HepG2 (cell line): Measurements from ENCODE around the gene RNFT2. TPM values are rescaled to one million over a fixed set of nuclear protein-coding genes. Genes with fewer than 3 reads are reported as not detected.

Experiments
- ATAC-seq: fragments of 200-7000 bp; cut with Tn5 transposase; 3 replicates; pipeline ENCODE4 v1.9.1; 2020; ENCODE audit warnings: mild to moderate bottlenecking, moderate library complexity
- BruUV-seq: library from RNA; stranded (reverse); fragments of 400-500 nt; replicated peaks from 2 replicates; lab custom pipeline; 2021; lab: Mats Ljungman, UMichigan
- CTCF ChIA-PET: fragments of 300-600 bp; formaldehyde crosslinking; extraction: SDS; loops from one replicate; lab custom pipeline; 2021; ENCODE audit warnings: low total read pairs, inconsistent platforms, low intra/inter-chr PET ratio; lab: Yijun Ruan, JAX
- POLR2A ChIA-PET: fragments of 350-600 bp; sonication (Branson Sonifier 250); formaldehyde crosslinking; loops from one replicate; lab custom pipeline; 2020; ENCODE audit warnings: antibody characterized with exemption, inconsistent platforms; lab: Yijun Ruan, JAX
- DNase-seq: peaks from one replicate; pipeline ENCODE4 v3.0.0-alpha.2; 2015; ENCODE audit warnings: low spot score
- FAIRE-seq: peaks from 3 replicates; lab custom pipeline; 2011; peaks lifted over from hg19 to GRCh38; lab: Jason Lieb, UNC
- H2AFZ ChIP-seq: one replicate; pipeline ENCODE4 v1.6.1; 2011; ENCODE audit warnings: low read length, inconsistent platforms
- H3K27ac ChIP-seq: fragments of 300-600 bp; 3 replicates; pipeline ENCODE4 v1.8.0; 2011; ENCODE audit warnings: mixed run types, mild to moderate bottlenecking, mixed read lengths, low read length, inconsistent platforms; ENCODE audit not compliant: insufficient read depth; ENCODE audit errors: extremely low read length
- H3K27me3 ChIP-seq, 2 experiments: fragments of 200-600 bp in 1 of 2; 2 replicates in 1 of 2; 3 replicates in 1 of 2; pipeline versions ENCODE4 v1.6.0 to v1.8.0; 2011; ENCODE audit warnings: low read length in 2 of 2, mild to moderate bottlenecking in 2 of 2, moderate library complexity in 2 of 2, inconsistent platforms in 1 of 2; ENCODE audit not compliant: insufficient read depth in 2 of 2, control insufficient read depth in 1 of 2
- H3K36me3 ChIP-seq, 2 experiments: fragments of 200-600 bp in 1 of 2; replicated peaks in 1 of 2; 2 replicates in 1 of 2; 3 replicates in 1 of 2; pipeline versions ENCODE4 v1.5.1 to v1.8.0; 2011; ENCODE audit warnings: low read length in 2 of 2, inconsistent platforms in 1 of 2; ENCODE audit not compliant: insufficient read depth in 2 of 2, control insufficient read depth in 1 of 2
- H3K4me1 ChIP-seq: 2 replicates; pipeline ENCODE4 v1.5.1; 2012; ENCODE audit warnings: low read length, inconsistent platforms; ENCODE audit not compliant: insufficient read depth
- H3K4me2 ChIP-seq: 2 replicates; pipeline ENCODE4 v1.6.0; 2011; ENCODE audit warnings: low read depth, low read length, inconsistent platforms
- H3K4me3 ChIP-seq, 3 experiments: fragments of 200-600 bp in 1 of 3; sonication (generic), shearing (Covaris generic) in 1 of 3; replicated peaks in 1 of 3; 2 replicates each; pipeline ENCODE4 v1.5.1; 2011 to 2016; ENCODE audit warnings: low read length in 3 of 3, inconsistent platforms in 2 of 3, low read depth in 2 of 3, mild to moderate bottlenecking in 2 of 3, control low read depth in 1 of 3, mixed read lengths in 1 of 3; ENCODE audit not compliant: insufficient read depth in 1 of 3
- H3K79me2 ChIP-seq: one replicate; pipeline ENCODE4 v1.6.1; 2011; ENCODE audit warnings: low read length, inconsistent platforms; ENCODE audit not compliant: insufficient read depth
- H3K9ac ChIP-seq: 2 replicates; pipeline ENCODE4 v1.6.0; 2011; ENCODE audit warnings: mild to moderate bottlenecking, low read depth, low read length, inconsistent platforms; ENCODE audit not compliant: insufficient read depth
- H3K9me3 ChIP-seq: 2 replicates; pipeline ENCODE4 v1.5.1; 2012; ENCODE audit warnings: mild to moderate bottlenecking, low read length
- H4K20me1 ChIP-seq: 2 replicates; pipeline ENCODE4 v1.6.0; 2011; ENCODE audit warnings: inconsistent platforms, mild to moderate bottlenecking, low read length, moderate library complexity; ENCODE audit not compliant: insufficient read depth
- HNRNPUL1 ChIP-seq: fragments of 200-400 bp; formaldehyde crosslinking; IDR thresholded peaks from 2 replicates; pipeline ENCODE4 v1.6.1; 2017; ENCODE audit warnings: low read depth, mild to moderate bottlenecking, low read length, moderate library complexity
- MAZ ChIP-seq, 2 experiments: sonication (generic) in 1 of 2; formaldehyde crosslinking in 1 of 2; IDR thresholded peaks; 2 replicates each; pipeline versions ENCODE4 v1.5.0 to v1.6.1; 2012 to 2020; ENCODE audit warnings: low read depth in 2 of 2, mild to moderate bottlenecking in 2 of 2, borderline replicate concordance in 1 of 2, improper control_type of control experiment in 1 of 2, low read length in 1 of 2, missing genetic modification reagents in 1 of 2, moderate library complexity in 1 of 2
- TCF7 ChIP-seq: sonication (generic); IDR thresholded peaks from 2 replicates; pipeline ENCODE4 v1.6.1; 2016; ENCODE audit warnings: antibody characterized with exemption, low read depth
- ZNF337 ChIP-seq: sonication (generic); formaldehyde crosslinking; IDR thresholded peaks from 2 replicates; pipeline ENCODE4 v1.5.1; 2020; ENCODE audit warnings: missing genetic modification reagents, low read depth, mild to moderate bottlenecking, borderline replicate concordance
- WGBS: methylation state at CpG from one replicate; pipeline ENCODE4 v1.1.6; 2017; ENCODE audit warnings: low lambda C conversion rate; 5-methylcytosine and 5-hydroxymethylcytosine counted together
- in situ Hi-C: cut with HindIII; loops from 2 replicates; pipeline ENCODE4 v1.10.0; 2017; ENCODE audit warnings: low pct_unique_long_range_greater_than_20kb; ENCODE audit not compliant: extremely low pct_ligation_motif_present
- intact Hi-C: fragments of 100-400 bp; cut with micrococcal nuclease; formaldehyde crosslinking; loops from one replicate; pipeline ENCODE4 v1.10.0; 2022; ENCODE audit not compliant: unreplicated experiment
- polyA plus RNA-seq, 8 experiments: library from polyadenylated mRNA; depleted of rRNA in 3 of 8; stranded (reverse) in 7 of 8; unstranded in 1 of 8; fragments of >200 nt; fragmentation: Illumina TruSeq in 4 of 8; extraction: Trizol in 4 of 8; gene quantifications; 2 replicates each; pipeline versions ENCODE4 v1.2.1 to v1.2.3, GENCODE V29; 2011 to 2016; ENCODE audit warnings: low read depth in 4 of 8, missing spikeins in 1 of 8, mixed read lengths in 1 of 8; ENCODE audit not compliant: insufficient read depth in 1 of 8
- total RNA-seq, 5 experiments: library from RNA; depleted of rRNA; stranded (reverse); fragments of >200 nt; fragmentation: Illumina TruSeq; extraction: Trizol; gene quantifications; 2 replicates each; pipeline ENCODE4 v1.2.3, GENCODE V29; 2016; ENCODE audit warnings: low read depth in 1 of 5
- TF ChIP-seq, protein P1 (sequence below): sonication (generic); formaldehyde crosslinking; IDR thresholded peaks from 2 replicates; pipeline ENCODE4 v1.4.0; 2020; ENCODE audit warnings: missing genetic modification reagents

Gene RNFT2
- total and polyA plus RNA-seq, 2 of the 13 experiments (the other 11 are each of a cell fraction or from before 2014, with no cell fraction given) = 3.3 to 8.3 TPM

DNA sequence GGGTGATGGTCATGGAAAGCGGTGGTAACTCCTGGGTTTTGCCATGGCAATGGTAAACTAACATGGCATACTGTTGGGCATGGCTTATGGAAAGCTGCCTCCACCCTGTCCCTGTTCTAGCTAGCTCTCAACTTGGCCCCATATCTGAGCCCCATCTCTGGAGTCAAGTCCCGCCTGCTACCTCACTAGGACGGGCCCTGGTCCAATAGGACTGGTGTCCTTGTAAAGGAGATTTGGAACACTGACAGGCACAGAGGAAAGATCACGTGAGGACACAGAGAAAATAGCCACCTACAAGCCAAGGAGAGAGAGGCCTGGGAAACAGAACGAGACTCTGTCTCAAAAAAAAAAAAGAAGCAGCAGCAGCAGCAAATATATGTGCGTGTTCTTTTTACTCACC is 59.8 kb downstream of the RNFT2 start (continued):
- TF ChIP-seq, protein P1, sequence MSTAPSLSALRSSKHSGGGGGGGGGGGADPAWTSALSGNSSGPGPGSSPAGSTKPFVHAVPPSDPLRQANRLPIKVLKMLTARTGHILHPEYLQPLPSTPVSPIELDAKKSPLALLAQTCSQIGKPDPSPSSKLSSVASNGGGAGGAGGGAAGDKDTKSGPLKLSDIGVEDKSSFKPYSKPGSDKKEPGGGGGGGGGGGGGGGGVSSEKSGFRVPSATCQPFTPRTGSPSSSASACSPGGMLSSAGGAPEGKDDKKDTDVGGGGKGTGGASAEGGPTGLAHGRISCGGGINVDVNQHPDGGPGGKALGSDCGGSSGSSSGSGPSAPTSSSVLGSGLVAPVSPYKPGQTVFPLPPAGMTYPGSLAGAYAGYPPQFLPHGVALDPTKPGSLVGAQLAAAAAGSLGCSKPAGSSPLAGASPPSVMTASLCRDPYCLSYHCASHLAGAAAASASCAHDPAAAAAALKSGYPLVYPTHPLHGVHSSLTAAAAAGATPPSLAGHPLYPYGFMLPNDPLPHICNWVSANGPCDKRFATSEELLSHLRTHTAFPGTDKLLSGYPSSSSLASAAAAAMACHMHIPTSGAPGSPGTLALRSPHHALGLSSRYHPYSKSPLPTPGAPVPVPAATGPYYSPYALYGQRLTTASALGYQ (CRISPR knock-in tag) = no peak
- TF ChIP-seq HNRNPUL1 (no peak), MAZ (IDR thresholded peaks at IDR 0.05; ENCODE audit: borderline replicate concordance, low read depth, low read length) (no peak), MAZ (CRISPR knock-in tag; IDR thresholded peaks at IDR 0.05; ENCODE audit: low read depth) (no peak)

DNA sequence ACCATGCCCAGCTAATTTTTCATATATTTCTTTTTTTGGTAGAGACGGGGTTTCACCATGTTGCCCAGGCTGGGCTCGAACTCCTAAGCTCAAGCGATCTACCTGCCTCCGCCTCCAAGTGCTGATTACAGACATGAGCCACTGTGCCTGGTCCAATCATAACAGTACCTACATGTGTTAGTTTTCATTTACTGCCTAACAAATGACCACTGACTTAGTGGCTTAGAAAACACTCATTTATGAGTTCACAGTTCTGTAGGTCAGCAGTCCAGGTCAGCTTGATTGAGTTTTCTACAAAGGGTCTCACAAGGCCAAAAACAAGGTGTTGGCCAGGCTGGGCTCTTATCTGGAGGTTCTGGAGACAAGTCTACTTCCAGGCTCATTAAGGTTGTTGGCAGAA is 60.6 kb downstream of the RNFT2 start:
- H3K79me2 ChIP-seq = no peaks in the 10 kb centered on the region
- no peaks in the 10 kb centered on the region for H3K4me1 ChIP-seq
- no TSS peak for BruUV-seq
- H3K27ac ChIP-seq = no peak overlapping the region
- ChIA-PET POLR2A (no interaction called here), CTCF (no interaction called here)
- peaks cover 2 to 3% of the 10 kb centered on the region in 2 experiments; a peak in 1 of 5 replicates for H3K36me3 ChIP-seq
- ATAC-seq = no peak
- no peaks in the 10 kb centered on the region for H4K20me1 ChIP-seq
- H3K9ac ChIP-seq = no peak overlapping the region
- no peak overlapping the region for H3K4me3 ChIP-seq
- H3K9me3 ChIP-seq = no peaks in the 10 kb centered on the region
- in situ Hi-C loops = no loop called here
- DNase-seq = no peak
- no peaks in the 10 kb centered on the region for H3K27me3 ChIP-seq
- intact Hi-C loops = no loop called here
- TF ChIP-seq ZNF337 (CRISPR knock-in tag) = peak; percentile 79; the same call in 1 of the 2 replicates
- TF ChIP-seq TCF7 = no peak
- no peak overlapping the region for H3K4me2 ChIP-seq
- WGBS = 82% methylated on average over 4 of the region's 4 CpGs
- FAIRE-seq = no peak
- H2AFZ ChIP-seq = no peak overlapping the region
